Iris pigment epithelial cell (primary cell): ENCODE measurements around the gene RALGDS.
"Not testable (repeated sequence)": the region's sequence is repeated elsewhere in the genome, so short reads cannot be mapped to it uniquely, and the experiment has no call there.

Experiments used
- DNase-seq: peaks from one replicate; pipeline ENCODE4 v3.0.0-alpha.2; 2011; ENCODE audit warnings: low read depth

Gene RALGDS

DNA sequence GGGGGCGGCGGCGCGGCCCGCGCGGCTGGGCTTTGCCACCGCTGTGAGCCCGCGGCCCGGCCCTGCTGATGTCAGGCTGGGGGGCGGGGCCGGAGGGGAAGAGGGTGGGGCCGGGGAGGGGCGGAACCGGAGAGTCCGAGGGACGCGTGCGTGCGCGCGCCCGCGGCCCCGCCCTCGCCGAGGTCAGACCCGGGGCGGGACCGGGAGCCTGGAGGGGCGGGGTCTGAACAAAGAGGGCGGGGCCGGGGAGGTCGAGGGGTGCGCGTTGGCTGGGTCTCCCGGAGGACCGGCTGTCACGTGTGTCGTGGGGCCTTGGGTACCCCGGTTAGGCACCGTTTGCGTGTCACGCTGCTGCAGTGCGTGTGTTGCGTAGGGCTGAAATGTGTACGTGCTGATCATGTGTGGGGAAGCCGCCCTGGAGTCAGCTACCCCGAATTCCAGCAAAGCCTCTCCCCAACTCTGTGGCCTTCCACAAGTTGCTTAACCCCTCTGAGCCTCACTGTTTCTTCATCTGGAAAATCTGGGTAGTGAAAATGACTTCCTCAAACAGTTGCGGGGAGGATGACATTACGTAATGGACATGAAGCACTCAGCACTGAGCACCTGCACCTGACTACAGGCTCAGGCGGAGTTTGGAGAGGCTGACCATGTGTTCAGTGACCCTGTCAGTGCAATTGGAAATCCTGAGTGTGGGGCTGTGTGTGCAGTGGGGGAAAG, at the start of gene RALGDS:
Gene RALGDS (minus strand): TSS at position 43 of the 717 bp plus-strand sequence. CDS start 86 bp downstream, outside the sequence.
- peak; percentile 83 for DNase-seq

DNA sequence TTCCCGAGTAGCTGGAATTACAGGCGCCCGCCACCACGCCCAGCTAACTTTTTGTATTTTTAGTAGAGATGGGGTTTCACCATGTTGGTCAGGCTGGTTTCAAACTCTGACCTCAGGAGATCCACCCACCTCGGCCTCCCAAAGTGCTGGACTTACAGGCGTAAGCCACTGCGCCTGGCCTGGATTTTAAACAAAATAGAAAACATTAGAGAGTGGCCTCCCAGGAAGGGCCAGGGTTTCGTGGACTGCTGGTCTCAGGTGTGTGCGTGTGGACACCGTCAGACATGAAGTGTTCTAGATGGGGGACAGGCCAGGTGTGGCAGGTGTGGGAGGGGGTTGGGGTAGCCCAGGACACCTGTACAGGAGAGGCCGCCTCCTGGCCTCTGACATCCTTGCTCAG, 49.7 kb upstream of the RALGDS start:
- DNase-seq = no peak

DNA sequence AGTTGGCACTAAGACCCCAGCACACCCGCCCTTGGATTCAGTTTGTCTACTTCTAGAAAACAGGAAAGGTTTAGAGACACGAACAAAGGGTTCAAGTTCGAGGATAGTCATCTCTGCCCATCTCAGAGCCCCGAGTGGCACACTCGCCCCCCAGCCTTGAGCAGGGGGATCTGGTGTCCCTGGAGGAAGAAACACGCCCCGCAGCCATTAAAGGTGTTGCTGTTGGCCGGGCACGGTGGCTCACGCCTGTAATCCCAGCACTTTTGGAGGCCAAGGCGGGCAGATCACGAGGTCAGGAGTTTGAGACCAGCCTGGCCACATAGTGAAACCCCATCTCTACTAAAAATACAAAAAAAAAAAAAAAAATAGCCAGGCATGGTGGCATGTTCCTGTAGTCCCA, 48.6 kb upstream of the RALGDS start:
- not testable (repeated sequence) for DNase-seq

GRCh38 chr9:133169102-133169501, 48.1 kb upstream of the RALGDS start:
- DNase-seq = no peak

GRCh38 chr9:133168432-133168831, 47.4 kb upstream of the RALGDS start:
- DNase-seq = no peak

DNA sequence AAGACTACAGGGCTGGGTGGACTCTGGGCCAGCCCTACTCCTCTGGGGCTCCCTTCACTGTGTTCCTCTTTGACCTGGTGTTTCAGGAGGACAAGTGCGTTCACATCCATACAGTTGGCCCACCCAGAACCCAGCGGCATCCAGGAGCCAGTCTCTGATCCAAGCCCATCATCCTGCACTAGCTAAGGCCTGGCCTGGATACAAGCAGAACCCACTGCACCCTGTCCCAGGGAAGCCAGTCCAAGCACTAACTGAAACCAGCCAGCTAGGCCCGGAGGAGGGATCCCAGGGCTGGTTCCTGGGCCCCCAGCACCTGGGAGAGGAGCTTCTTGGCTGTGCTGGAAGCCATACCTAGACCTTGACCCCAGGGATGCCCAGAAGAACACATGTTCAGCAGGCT, 46.7 kb upstream of the RALGDS start:
- DNase-seq = no peak

GRCh38 chr9:133167096-133167730, 46.2 kb upstream of the RALGDS start:
- DNase-seq = no peak

DNA sequence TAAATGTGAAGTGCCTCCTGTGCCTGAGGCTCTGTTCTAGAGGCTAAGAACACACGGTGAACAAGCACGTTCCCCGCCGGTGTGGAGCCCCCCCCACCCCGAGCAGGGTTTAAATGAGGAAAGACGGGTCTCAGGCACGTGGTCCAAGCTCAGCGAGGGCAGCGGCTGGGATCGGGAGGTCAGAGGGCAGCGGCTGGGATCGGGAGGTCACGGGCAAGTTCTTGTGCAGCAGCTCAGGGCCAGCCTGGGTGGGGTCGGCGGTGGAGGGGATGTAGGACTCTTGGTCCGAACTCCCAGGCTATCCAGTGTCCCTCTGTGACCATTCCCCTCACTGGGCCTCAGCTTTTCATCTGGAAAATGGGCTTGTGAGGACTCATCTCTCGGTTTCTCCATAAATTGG, 45.4 kb upstream of the RALGDS start:
- no peak for DNase-seq

- DNase-seq = no peak
These were observed 44.4 kb upstream of the RALGDS start for GRCh38 chr9:133165452-133165730.

GRCh38 chr9:133164191-133164590, 43.2 kb upstream of the RALGDS start:
- no peak for DNase-seq

GRCh38 chr9:133163504-133164172, 42.6 kb upstream of the RALGDS start, which contains the start of gene GBGT1:
Gene GBGT1 (minus strand): TSS chr9:133163914. CDS start chr9:133162412, 1,502 bp downstream.
- DNase-seq = no peak

GRCh38 chr9:133162861-133163503, 41.9 kb upstream of the RALGDS start:
- DNase-seq = no peak

DNA sequence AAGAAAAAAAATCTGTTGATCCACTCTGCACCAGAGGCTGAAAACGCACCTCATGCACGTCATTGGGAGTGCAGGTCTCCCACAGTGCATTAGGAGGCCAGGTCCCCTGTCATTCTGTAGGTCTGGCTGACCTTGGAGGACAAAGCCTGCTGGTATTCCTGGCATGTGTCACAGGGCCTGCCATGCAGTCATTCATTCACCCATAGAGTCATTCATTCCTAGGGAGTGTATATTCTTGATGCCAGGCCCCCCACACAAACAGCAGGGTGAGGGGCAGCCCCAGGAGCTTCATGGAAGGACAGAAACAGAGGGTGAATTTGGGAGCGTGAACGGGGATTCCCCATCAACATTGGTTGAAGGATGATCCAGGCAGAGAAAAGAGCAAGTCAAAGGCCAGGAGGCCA, 40.5 kb upstream of the RALGDS start:
- DNase-seq = no peak

DNA sequence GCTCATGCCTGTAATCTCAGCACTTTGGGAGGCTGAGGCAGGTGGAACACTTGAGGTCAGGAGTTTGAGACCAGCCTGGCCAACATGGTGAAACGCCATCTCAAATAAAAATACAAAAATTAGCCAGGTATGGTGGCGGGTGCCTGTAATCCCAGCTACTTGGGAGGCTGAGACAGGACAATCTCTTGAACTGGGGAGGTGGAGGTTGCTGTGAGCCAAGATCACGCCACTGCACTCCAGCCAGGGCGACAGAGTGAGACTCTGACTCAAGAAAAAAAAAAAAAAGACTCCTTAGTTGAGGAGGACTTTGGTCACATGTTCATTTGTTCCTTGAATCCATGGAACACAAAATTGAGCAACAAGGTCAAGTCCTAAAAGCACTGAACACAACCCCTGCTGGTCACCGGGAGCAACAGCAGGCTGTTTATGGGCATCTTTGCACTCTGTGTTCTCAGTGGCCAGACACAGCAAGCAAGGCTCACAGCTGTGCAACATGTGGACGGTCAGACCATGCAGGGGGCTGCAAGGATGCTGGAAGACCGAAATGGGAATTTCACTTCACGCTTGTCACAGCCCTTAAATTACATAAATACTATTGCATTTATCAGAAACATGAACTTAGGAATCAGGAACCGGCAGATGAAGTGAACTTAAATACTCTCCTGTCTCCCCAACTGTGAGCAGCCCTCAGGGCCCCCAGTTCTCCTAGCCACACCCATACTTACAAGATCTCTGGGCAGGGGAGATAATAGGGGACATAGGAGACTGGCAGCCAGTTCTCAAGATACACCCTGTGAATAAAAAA, 39.9 kb upstream of the RALGDS start:
- DNase-seq = peak; percentile 75

DNA sequence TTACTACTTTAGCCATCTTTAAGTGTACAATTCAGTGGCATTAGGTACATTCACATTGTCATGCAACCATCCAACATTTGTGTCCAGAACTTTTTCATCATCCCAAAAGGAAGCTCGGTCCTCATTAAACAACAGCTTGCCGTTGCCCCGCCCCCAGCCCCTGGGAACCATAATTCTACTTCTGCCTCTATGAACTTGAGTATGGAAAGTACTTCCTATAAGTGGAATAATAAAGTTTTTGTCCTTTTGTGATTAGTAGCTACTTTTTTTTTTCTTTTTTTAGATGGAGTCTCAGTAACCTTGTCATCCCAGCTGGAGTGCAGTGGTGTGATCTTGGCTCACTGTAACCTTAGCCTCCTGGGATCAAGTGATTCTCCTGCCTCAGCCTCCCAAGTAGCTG, 37.7 kb upstream of the RALGDS start:
- no peak for DNase-seq

DNA sequence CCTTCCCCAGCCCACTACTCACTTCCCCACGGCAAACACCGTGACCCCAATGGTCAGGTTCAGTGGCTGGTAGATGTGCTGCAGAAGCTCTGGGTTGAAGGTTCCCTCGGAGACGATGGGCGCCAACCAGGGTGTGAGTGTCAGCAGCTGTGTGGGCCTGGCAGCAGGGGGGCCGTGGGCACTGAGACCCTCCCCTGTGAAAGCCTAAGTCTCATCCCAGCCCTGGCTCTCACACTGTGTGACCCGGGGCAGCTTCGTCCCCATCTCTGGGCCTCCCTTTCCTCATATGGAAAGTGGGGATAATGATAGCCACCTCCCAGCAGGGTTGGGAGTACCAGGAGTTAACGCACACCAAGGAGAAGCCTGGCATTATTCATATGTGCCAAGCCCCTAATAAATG, 34.1 kb upstream of the RALGDS start:
- no peak for DNase-seq

- no peak for DNase-seq
These were observed 33.3 kb upstream of the RALGDS start for GRCh38 chr9:133154097-133154989.

DNA sequence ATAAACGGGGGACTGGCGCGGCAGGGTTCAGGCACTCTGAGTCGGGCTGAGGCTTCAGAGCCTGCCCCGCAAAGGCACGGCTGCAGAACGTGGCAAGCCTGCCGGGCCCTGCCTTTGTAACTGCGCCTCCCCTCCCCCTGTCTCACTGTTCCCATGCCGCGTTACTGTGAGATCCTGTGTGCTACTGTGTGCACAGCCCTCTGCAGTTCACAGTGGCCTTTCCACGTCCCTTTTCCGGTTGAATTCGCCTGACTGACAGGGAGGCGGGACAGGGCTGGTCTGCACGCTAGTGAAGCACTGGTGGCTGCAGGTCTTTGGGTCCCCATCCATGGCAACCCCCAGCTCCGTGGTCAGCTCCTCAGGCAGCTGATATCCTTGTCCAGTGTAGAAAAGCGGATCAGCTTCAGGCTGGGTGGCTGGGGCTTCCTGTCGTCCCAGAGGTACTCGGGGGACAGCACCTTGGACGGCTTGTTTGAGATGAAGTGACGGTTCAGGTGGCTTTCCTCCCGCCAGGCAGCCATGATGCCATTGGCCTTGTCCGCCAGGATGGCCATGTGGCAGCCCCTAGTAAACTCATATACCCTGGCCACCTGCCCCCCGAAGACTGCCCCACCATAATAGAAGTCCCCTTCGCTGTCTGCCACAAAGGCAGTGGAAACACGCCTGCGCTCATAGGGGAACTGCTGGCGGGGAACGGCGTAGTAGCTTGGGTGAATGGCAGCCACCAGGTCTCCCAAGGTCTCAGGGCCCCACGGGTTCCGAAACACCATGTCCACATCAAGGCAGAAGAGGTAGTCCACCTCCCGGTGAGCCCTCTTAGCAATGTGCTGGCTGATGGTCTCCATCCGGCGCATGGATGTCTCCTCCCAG, 32.4 kb upstream of the RALGDS start:
- no peak for DNase-seq

DNA sequence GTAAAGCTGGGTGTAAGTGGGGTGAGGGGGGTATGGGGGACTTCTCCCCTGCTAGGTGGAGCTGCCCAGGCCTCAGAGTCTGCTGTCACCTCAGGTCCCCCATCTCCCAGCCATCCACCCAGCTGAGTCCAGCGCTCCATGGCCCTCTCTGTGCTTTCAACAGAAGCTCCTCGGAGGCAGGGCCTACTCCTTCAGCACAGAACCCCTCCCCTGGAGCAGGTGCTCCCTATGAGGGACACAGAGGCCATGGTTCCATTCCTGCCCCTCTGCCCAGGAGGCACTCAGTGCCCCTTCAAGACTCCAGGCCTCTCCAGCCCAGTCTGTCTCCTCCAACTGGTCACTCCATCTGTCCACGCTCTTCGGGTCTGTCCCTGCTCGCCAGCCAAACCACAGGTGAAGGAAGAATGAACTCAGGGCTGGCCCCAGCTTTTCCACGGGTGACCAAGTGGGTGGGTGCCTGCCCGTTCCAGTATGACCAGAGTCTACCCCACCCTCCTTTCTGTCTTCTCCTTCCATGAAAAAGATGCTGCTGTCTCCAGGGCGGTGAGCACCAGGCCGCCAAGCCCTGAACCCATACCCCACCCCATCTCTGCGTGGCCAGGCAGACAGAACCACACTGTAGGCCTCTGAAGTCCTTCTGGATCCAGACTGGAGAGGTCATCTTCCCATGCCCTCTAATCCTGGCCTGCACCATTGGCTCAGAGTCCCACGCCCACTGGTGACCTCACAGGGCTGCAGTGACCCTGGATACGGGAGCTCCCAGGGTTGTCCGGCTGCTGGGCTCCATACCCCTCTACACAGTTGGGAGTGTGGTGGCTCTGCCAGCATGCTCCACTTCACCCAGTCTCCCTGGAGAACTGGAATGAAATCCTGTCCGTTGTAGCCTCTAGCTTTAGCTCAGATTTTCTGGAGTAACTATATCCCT, 30.8 kb upstream of the RALGDS start:
- no peak for DNase-seq
